ENCODE measurements around the gene TCEAL9. TPM values are rescaled to one million over a fixed set of nuclear protein-coding genes. Genes with fewer than 3 reads are reported as not detected.
"Not testable (repeated sequence)": the region's sequence is repeated elsewhere in the genome, so short reads cannot be mapped to it uniquely, and the experiment has no call there.

The TCEAL9 gene
- total and polyA plus RNA-seq, 3 experiments from 2014 or later: 1.0 to 3.4 (median 2.8) TPM

DNA sequence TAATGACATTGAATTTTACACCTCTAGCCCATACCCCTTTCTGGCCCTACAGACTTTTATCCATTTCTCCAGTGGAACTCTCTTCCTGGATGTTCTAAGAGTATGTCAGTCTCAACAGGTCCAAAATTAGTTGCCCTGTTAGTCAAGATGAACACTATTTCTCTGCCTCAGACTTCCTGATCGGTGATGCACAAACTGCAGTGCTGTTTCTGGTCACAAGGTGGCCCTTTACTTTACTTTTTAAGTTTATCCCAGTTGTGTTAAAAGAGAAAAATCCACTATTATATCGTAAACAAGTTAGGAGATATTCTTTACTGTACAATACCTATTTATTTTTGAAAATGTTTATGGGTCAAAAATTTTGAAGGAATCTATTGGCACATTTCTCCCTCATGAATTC is 13.2 kb upstream of the TCEAL9 start:
- Histone ChIP-seq H3K36me3 (ENCODE audit: insufficient read depth, low read length) (no peaks in the 10 kb centered on the region), H3K4me1 (ENCODE audit: insufficient read depth, low read length) (no peaks in the 10 kb centered on the region), H3K27ac (ENCODE audit: low read depth, low read length) (no peak overlapping the region), H3K27me3 (ENCODE audit: insufficient read depth, low read length, poor library complexity, severe bottlenecking) (no peaks in the 10 kb centered on the region), H3K4me3 (ENCODE audit: low read length) (no peak overlapping the region), H3K9me3 (ENCODE audit: low read length) (no peaks in the 10 kb centered on the region)
- DNase-seq: peak in 3 of 5 donors; percentile 1 to 48 (median 18)
- CTCF ChIA-PET: interaction anchor here (1.4 kb wide), 1 partner anchor 121 kb away, joined by 8 read pairs; no protein-coding TSS in a partner anchor
- H3K27me3 Mint-ChIP-seq: peaks cover 2 to 24% of the 10 kb centered on the region in 2 donors
- H3K9me3 Mint-ChIP-seq: no peaks in the 10 kb centered on the region
- POLR2A ChIA-PET: no interaction called here
- no peak overlapping the region for H3K4me3 Mint-ChIP-seq
- H3K36me3 Mint-ChIP-seq: no peaks in the 10 kb centered on the region
- no peak overlapping the region for H3K27ac Mint-ChIP-seq
- H3K4me1 Mint-ChIP-seq: peaks cover 0 to 7% (median 2%) of the 10 kb centered on the region in 3 donors

DNA sequence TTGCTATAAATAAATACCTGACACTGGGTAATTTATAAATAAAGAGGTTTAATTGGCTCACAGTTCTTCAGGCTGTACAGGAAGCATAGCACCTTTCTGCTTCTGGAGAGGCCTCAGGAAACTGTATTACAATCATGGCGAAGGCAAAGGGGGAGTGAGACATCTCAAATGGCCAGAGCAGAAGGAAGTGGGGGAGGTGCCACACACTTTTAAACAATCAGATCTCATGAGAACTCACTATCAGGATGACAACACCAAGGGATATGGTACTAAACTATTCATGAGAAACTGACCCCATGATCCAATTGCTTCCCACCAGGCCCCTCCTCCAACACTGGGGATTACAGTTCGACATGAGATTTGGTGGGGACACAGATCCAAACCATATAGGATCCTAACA is 11.7 kb upstream of the TCEAL9 start:
- Histone ChIP-seq H3K9me3 (ENCODE audit: low read length) (no peaks in the 10 kb centered on the region), H3K4me1 (ENCODE audit: insufficient read depth, low read length) (no peaks in the 10 kb centered on the region), H3K4me3 (ENCODE audit: low read length) (no peak overlapping the region), H3K36me3 (ENCODE audit: insufficient read depth, low read length) (no peaks in the 10 kb centered on the region), H3K27ac (ENCODE audit: low read depth, low read length) (no peak overlapping the region), H3K27me3 (ENCODE audit: insufficient read depth, low read length, poor library complexity, severe bottlenecking) (no peaks in the 10 kb centered on the region)
- Mint-ChIP-seq H3K27me3 (peaks cover 12 to 29% of the 10 kb centered on the region in 2 donors), H3K36me3 (no peaks in the 10 kb centered on the region), H3K4me3 (no peak overlapping the region), H3K4me1 (peaks cover 0 to 7% (median 2%) of the 10 kb centered on the region in 3 donors), H3K9me3 (no peaks in the 10 kb centered on the region), H3K27ac (no peak overlapping the region)
- DNase-seq: no peak
- CTCF ChIA-PET: no interaction called here
- POLR2A ChIA-PET: no interaction called here

DNA sequence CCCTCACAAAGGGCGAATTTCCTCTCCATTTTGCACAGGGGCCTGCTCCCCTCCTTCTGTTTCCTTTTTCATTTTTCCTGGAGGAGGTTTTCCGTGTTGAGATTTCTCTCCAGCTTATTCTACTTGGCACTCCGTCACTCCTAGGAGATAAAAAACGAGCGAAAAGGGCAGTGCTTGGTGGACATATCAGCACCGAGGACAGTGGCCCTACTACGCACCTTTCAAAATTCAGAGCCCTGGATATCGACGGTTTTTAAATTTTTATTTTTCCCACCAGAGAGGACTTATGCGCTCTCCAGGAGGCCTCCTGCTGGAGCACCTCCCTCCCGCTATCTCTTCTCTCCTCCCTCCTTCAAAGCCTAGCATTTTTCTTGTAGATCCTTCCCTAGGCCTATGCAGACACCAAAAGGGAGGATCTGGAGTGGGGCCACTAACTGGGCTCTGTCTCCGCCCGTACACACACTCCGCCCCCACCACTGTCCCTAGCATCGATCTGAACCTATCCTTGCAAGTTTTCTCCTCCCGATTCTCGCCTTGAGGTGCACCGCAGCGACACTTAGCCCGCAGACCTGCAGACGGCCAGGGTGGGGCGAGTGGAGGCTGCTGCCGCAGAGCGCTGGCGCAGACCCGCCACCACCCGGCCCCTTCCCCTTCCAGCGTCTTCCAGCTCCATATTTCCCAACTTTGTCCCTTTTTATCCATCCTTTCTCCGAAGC is 8.5 kb upstream of the TCEAL9 start:
- no peaks in the 10 kb centered on the region for H3K9me3 Mint-ChIP-seq
- no peak overlapping the region for H3K4me3 ChIP-seq (ENCODE audit: low read length)
- no peak overlapping the region for H3K4me3 Mint-ChIP-seq
- ChIA-PET CTCF (no interaction called here), POLR2A (no interaction called here)
- H3K27ac Mint-ChIP-seq: no peak overlapping the region
- no peak for DNase-seq
- no peaks in the 10 kb centered on the region for H3K36me3 ChIP-seq (ENCODE audit: insufficient read depth, low read length)
- no peaks in the 10 kb centered on the region for H3K36me3 Mint-ChIP-seq
- H3K4me1 ChIP-seq (ENCODE audit: insufficient read depth, low read length): no peaks in the 10 kb centered on the region
- H3K27me3 ChIP-seq (ENCODE audit: insufficient read depth, low read length, poor library complexity, severe bottlenecking): no peaks in the 10 kb centered on the region
- H3K27me3 Mint-ChIP-seq: peaks cover 16 to 20% of the 10 kb centered on the region in 2 donors
- no peaks in the 10 kb centered on the region for H3K9me3 ChIP-seq (ENCODE audit: low read length)
- no peak overlapping the region for H3K27ac ChIP-seq (ENCODE audit: low read depth, low read length)
- peaks cover 0 to 7% (median 2%) of the 10 kb centered on the region in 3 donors for H3K4me1 Mint-ChIP-seq

DNA sequence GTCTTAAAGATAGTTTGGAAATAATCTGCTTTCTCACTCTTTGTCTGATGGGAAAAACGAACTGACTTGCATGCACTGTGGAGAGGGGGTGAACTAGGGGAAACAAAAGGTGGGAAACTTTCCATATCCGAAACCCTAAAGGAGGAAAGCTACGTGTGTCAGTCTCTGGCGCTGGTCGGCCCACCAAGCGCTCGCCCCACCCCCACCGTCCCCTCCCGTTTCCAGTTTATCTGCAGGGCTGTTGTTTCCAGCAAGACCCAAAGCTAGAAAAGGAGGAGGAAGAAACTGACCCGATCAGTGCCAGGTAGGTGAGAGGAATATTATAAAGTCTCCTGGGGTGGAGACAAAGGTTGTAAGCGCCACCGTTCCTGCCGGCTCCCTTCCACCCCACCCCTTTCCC is 552 bp downstream of the TCEAL9 start:
- no peaks in the 10 kb centered on the region for H3K27me3 ChIP-seq (ENCODE audit: insufficient read depth, low read length, poor library complexity, severe bottlenecking)
- Mint-ChIP-seq H3K4me1 (peaks cover 6 to 10% (median 9%) of the 10 kb centered on the region in 3 donors), H3K4me3 (peak overlapping the region; percentile 78 to 84 (median 80)), H3K9me3 (no peaks in the 10 kb centered on the region), H3K36me3 (no peaks in the 10 kb centered on the region), H3K27me3 (peaks cover 3 to 14% of the 10 kb centered on the region in 2 donors), H3K27ac (peak overlapping the region in 1 of 8 donors; percentile 26)
- no peaks in the 10 kb centered on the region for H3K4me1 ChIP-seq (ENCODE audit: insufficient read depth, low read length)
- no peaks in the 10 kb centered on the region for H3K9me3 ChIP-seq (ENCODE audit: low read length)
- H3K27ac ChIP-seq (ENCODE audit: low read depth, low read length): peak overlapping the region; percentile 9
- H3K4me3 ChIP-seq (ENCODE audit: low read length): no peak overlapping the region
- ChIA-PET POLR2A (no interaction called here), CTCF (no interaction called here)
- H3K36me3 ChIP-seq (ENCODE audit: insufficient read depth, low read length): no peaks in the 10 kb centered on the region
- no peak for DNase-seq

DNA sequence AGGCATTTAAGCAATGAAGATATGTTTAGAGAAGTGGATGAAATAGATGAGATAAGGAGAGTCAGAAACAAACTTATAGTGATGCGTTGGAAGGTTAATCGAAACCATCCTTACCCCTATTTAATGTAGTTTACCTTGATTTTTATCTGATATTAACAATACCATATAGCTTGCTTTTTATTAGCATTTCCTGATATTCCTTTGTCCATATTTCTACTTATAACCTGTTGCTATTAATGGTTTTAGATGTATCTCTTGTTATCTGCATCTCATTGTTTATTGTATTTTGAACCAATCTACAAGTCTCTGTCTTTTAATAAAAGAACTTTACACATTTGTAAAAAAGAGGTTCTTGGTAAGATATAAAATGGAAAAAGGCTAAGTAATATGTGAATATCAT is 1.6 kb downstream of the TCEAL9 start:
- H3K9me3 Mint-ChIP-seq: no peaks in the 10 kb centered on the region
- POLR2A ChIA-PET: no interaction called here
- no peaks in the 10 kb centered on the region for H3K9me3 ChIP-seq (ENCODE audit: low read length)
- no peak overlapping the region for H3K27ac Mint-ChIP-seq
- peaks cover 3 to 14% of the 10 kb centered on the region in 2 donors for H3K27me3 Mint-ChIP-seq
- H3K36me3 ChIP-seq (ENCODE audit: insufficient read depth, low read length): no peaks in the 10 kb centered on the region
- H3K4me3 Mint-ChIP-seq: no peak overlapping the region
- no peaks in the 10 kb centered on the region for H3K4me1 ChIP-seq (ENCODE audit: insufficient read depth, low read length)
- CTCF ChIA-PET: no interaction called here
- no peaks in the 10 kb centered on the region for H3K27me3 ChIP-seq (ENCODE audit: insufficient read depth, low read length, poor library complexity, severe bottlenecking)
- DNase-seq: no peak
- H3K4me1 Mint-ChIP-seq: peaks cover 6 to 10% (median 9%) of the 10 kb centered on the region in 3 donors
- H3K36me3 Mint-ChIP-seq: no peaks in the 10 kb centered on the region
- H3K27ac ChIP-seq (ENCODE audit: low read depth, low read length): no peak overlapping the region
- H3K4me3 ChIP-seq (ENCODE audit: low read length): no peak overlapping the region

DNA sequence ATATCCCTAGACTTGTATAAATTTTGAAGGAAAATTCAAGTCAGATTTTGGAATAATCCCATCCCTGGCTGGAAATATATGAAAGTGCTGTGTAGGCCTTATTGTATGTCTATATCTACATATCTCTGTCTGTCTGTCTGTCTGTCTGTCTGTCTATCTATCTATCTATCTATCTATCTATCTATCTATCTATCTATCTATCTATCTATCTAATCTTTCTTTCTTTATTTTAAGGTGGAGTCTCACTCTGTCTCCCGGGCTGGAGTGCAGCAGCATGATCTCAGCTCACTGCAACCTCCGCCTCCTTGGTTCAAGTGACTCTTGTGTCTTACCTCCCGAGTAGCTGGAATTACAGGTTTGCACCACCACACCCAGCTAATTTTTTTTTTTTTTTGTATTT is 3.3 kb downstream of the TCEAL9 start:
- H3K9me3 ChIP-seq (ENCODE audit: low read length); DNase-seq; CTCF ChIA-PET; H3K9me3 Mint-ChIP-seq; H3K27ac Mint-ChIP-seq; H3K36me3 ChIP-seq (ENCODE audit: insufficient read depth, low read length); H3K36me3 Mint-ChIP-seq; H3K27me3 ChIP-seq (ENCODE audit: insufficient read depth, low read length, poor library complexity, severe bottlenecking); H3K4me3 ChIP-seq (ENCODE audit: low read length); POLR2A ChIA-PET; H3K4me3 Mint-ChIP-seq; H3K27ac ChIP-seq (ENCODE audit: low read depth, low read length); H3K4me1 ChIP-seq (ENCODE audit: insufficient read depth, low read length): not testable (repeated sequence)
- Mint-ChIP-seq H3K4me1 (peaks cover 6 to 10% (median 9%) of the 10 kb centered on the region in 3 donors), H3K27me3 (peaks cover 0 to 14% of the 10 kb centered on the region in 2 donors)

DNA sequence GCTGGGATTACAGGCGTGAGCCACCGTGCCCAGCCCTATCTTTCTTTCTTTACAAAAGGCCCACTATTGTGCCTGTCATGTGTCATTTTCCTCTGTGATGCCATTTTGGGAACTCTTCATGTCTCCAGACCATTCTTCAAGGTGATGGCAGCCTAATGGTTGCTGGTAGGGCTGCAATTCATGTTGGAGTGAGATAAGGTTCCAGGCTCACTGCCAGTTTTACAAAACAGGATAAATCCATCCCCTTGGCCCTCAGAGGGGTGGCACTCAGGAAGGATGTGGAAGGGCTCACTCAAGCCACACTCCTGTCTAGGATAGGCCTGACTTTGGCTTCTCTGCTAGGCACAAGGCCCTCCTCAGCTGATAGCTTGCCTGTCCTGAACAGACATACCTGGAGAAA is 3.8 kb downstream of the TCEAL9 start:
- CTCF ChIA-PET: no interaction called here
- no peaks in the 10 kb centered on the region for H3K9me3 ChIP-seq (ENCODE audit: low read length)

DNA sequence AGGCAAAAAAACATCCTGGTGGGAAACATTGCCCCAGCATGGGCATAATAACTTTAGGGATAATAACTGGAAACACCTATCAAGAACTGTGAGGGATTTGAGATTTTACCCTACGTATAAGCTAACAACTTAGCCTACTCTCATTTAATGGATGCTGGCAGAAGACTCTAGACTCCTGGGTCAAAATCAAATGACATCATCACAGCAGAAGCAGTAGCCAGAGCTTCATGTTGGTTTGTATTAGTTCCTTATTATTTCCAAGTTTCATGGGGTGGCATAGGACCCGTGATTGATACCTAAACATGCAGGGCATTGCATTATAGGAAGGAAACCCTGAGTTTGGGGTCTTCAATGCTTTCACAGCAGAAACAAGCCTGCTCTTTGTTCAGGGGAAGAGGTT is 4.6 kb downstream of the TCEAL9 start:
- Mint-ChIP-seq H3K27ac (no peak overlapping the region), H3K36me3 (no peaks in the 10 kb centered on the region), H3K9me3 (no peaks in the 10 kb centered on the region), H3K4me1 (peaks cover 6 to 9% (median 6%) of the 10 kb centered on the region in 3 donors), H3K27me3 (peaks cover 0 to 10% of the 10 kb centered on the region in 2 donors), H3K4me3 (no peak overlapping the region)
- no peaks in the 10 kb centered on the region for H3K4me1 ChIP-seq (ENCODE audit: insufficient read depth, low read length)
- H3K9me3 ChIP-seq (ENCODE audit: low read length): no peaks in the 10 kb centered on the region
- no peak overlapping the region for H3K4me3 ChIP-seq (ENCODE audit: low read length)
- no peak for DNase-seq
- H3K27me3 ChIP-seq (ENCODE audit: insufficient read depth, low read length, poor library complexity, severe bottlenecking): no peaks in the 10 kb centered on the region
- ChIA-PET CTCF (no interaction called here), POLR2A (no interaction called here)
- H3K36me3 ChIP-seq (ENCODE audit: insufficient read depth, low read length): no peaks in the 10 kb centered on the region
- H3K27ac ChIP-seq (ENCODE audit: low read depth, low read length): no peak overlapping the region

More for the DNA sequence above, 3.8 kb downstream of the TCEAL9 start:
- no peak overlapping the region for H3K27ac ChIP-seq (ENCODE audit: low read depth, low read length)
- no peaks in the 10 kb centered on the region for H3K27me3 ChIP-seq (ENCODE audit: insufficient read depth, low read length, poor library complexity, severe bottlenecking)
- Mint-ChIP-seq H3K9me3 (no peaks in the 10 kb centered on the region), H3K27ac (no peak overlapping the region), H3K4me3 (no peak overlapping the region), H3K36me3 (no peaks in the 10 kb centered on the region), H3K27me3 (peaks cover 0 to 15% of the 10 kb centered on the region in 2 donors), H3K4me1 (peaks cover 6 to 10% (median 9%) of the 10 kb centered on the region in 3 donors)
- no peaks in the 10 kb centered on the region for H3K4me1 ChIP-seq (ENCODE audit: insufficient read depth, low read length)
- POLR2A ChIA-PET: no interaction called here
- no peak overlapping the region for H3K4me3 ChIP-seq (ENCODE audit: low read length)
- H3K36me3 ChIP-seq (ENCODE audit: insufficient read depth, low read length): no peaks in the 10 kb centered on the region
- no peak for DNase-seq
